PC-9 (cell line): ENCODE results near the gene ABLIM1.

Experiments used
- EZH2 ChIP-seq: fragments of 200-600 bp; sonication (generic); IDR thresholded peaks from 2 replicates; pipeline ENCODE4 v1.8.0; 2017; ENCODE audit warnings: antibody characterized with exemption, low read depth
- TF ChIP-seq, protein P1 (sequence below): fragments of 200-600 bp; sonication (generic); conservative IDR thresholded peaks from 2 replicates; pipeline ENCODE4 v1.6.1; 2017; ENCODE audit warnings: mixed run types, antibody characterized with exemption, mild to moderate bottlenecking, moderate library complexity

DNA sequence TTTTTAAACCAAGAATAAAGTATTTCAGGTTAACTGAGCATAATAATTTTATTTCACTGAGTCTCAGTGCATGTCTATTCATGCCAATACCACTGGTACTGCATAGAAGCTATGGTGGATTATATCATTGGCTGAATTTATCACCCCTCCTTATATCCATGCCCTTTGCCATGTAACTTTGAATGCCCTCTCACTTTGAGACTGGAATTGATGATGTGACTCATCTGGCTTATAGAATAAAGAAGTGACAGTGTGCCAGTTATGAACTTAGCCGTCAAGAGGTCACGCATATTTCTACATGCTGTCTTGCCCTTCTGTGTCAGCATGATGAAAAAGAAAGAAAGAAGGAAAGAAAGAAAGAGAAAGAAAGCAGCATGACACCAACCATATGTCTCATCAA, 20.7 kb upstream of the ABLIM1 start:
- TF ChIP-seq, protein P1, sequence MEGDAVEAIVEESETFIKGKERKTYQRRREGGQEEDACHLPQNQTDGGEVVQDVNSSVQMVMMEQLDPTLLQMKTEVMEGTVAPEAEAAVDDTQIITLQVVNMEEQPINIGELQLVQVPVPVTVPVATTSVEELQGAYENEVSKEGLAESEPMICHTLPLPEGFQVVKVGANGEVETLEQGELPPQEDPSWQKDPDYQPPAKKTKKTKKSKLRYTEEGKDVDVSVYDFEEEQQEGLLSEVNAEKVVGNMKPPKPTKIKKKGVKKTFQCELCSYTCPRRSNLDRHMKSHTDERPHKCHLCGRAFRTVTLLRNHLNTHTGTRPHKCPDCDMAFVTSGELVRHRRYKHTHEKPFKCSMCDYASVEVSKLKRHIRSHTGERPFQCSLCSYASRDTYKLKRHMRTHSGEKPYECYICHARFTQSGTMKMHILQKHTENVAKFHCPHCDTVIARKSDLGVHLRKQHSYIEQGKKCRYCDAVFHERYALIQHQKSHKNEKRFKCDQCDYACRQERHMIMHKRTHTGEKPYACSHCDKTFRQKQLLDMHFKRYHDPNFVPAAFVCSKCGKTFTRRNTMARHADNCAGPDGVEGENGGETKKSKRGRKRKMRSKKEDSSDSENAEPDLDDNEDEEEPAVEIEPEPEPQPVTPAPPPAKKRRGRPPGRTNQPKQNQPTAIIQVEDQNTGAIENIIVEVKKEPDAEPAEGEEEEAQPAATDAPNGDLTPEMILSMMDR = no peak
- no peak for TF ChIP-seq EZH2
